ENCODE data around the gene SPRED1.

DNA sequence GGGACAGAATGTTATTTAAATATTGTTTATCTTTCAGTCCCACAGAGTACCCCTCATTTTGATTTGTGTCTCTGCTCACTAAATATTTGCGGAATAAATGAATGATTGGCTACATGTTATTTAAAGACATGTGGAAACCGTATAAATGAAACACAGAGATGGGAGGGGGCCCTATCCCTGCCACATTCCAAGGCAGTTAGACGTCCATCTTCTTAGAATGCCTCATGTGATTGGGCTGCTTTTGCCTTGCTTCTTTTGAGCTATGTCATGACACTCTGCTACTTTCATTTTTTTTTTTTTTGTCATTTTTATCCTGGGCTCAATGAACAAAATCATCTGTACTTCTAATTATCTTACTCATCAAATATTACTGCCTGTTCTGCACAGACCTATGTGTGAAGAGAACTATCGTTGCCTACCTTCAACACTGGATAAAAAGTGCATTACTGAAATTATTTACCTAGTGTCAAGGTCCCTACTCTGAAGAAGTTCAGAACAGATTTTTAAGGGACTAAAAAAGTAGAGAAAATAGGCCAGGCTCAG is 117.4 kb downstream of the SPRED1 start:
- TF ChIP-seq POLR2A (IDR thresholded peaks at IDR 0.05; ENCODE audit: low read length) (no peak), RFX5 (IDR thresholded peaks at IDR 0.05) (no peak), CHD4 (IDR thresholded peaks at IDR 0.05; ENCODE audit: borderline replicate concordance) (no peak)
- TF ChIP-seq, protein P1, sequence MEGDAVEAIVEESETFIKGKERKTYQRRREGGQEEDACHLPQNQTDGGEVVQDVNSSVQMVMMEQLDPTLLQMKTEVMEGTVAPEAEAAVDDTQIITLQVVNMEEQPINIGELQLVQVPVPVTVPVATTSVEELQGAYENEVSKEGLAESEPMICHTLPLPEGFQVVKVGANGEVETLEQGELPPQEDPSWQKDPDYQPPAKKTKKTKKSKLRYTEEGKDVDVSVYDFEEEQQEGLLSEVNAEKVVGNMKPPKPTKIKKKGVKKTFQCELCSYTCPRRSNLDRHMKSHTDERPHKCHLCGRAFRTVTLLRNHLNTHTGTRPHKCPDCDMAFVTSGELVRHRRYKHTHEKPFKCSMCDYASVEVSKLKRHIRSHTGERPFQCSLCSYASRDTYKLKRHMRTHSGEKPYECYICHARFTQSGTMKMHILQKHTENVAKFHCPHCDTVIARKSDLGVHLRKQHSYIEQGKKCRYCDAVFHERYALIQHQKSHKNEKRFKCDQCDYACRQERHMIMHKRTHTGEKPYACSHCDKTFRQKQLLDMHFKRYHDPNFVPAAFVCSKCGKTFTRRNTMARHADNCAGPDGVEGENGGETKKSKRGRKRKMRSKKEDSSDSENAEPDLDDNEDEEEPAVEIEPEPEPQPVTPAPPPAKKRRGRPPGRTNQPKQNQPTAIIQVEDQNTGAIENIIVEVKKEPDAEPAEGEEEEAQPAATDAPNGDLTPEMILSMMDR (IDR thresholded peaks at IDR 0.05), result no peak

Measured in A549 (cell line).